HG03139 (cell line): ENCODE measurements around the gene DMD.

Source experiments
- ATAC-seq: cut with Tn5 transposase; IDR thresholded peaks from one replicate; pipeline ENCODE4 v1.9.1; 2021; ENCODE audit not compliant: unreplicated experiment

DMD gene

GRCh38 chrX:31547816-31548215, 1663.5 kb downstream of the DMD start:
- ATAC-seq = no peak

DNA sequence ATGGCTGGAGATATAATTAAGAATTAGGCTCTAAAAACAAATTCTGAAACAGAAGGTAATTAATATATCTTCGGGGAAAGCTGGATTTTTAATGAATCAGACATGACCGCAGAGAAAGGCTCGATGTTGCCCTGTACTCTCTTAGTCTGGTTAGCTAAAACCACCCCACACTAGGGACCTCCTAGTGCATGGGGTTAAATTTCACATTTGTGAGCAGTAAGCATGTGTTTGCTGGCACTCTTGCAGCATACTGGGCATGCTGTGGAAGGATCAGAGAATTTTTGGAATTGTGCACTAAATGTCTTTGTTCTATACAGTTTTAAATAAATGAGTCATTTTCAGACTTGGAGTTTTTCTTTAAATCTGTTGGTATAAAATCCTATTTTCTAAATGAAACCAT, 1663.9 kb downstream of the DMD start:
- no peak for ATAC-seq

- no peak for ATAC-seq
Measured at GRCh38 chrX:31546126-31546525, 1665.2 kb downstream of the DMD start.

DNA sequence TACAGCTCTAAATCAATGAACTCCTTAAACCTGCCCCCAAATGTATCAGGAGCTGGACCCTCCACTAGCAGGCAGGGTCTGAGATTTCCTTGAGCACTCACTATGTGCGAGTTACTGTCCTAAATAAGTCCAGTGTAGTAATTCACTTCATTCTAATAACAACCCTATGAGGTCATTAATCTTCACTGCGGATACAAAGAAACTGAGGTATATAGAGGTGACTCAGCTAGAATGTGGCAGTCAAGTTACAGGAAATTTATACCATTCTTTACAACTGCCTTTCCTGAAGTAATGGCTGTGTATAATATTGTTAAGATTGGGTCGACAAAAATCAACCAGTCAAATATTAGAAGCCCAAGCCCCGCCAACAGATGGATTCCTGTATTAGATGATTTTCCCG, 1665.6 kb downstream of the DMD start:
- no peak for ATAC-seq

DNA sequence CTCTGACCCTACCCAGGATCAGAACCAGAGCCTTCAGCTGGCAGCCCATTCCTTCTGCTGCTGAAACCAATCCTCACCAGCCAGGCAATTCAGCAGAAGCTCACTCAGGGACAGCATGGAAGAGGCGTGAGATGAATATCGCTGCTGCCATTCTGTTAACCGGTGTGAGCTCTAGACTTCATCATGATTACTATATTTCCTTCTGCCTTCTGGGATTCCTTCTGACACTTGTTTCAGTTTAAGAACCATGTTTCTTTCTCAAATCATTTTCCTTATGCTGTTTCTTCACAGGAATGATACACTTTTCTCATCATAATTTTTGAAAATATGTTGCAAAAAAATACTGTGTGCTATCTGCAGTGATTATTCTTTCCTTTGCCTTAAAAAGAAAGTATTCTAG, 1666.2 kb downstream of the DMD start:
- no peak for ATAC-seq

DNA sequence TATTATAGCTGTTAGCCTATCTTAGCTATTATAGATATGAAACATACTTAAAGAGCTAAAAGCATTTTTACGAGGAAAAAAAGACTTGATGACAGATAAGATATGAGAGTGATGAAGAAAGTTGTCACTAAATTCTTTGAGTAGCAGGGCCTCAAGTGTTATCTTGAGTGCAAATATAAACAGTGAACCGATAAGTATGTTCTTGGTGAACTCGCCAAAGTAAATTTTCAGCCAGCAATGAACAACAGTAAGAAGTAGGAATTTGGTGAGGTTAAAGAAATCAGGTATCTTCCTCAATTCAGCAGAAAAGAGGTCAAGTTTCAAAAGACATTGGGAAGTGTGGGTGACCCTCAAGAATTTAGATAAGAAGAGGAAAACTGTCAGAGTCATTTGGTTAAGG, 1667.7 kb downstream of the DMD start:
- no peak for ATAC-seq

DNA sequence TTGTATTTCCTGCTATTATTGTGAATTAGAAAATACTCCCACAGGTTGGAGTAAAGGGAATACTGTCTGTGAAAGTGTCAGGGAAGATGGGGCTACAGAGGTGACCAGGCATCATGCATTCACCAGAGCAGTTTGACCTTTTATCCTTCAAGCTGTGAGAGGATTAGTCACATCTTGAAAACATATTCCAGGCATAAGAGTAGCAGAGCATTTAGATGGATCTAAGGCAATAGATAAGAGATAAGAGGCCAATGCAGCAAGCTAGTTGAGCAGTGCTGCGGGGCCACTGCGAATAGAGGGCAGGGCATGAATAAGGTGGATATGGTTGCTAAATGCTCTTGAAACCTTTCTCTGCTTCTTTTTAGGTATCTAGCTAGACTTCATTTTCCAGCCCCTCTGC, 1668.8 kb downstream of the DMD start:
- ATAC-seq = no peak

GRCh38 chrX:31540313-31540712, 1671.0 kb downstream of the DMD start:
- ATAC-seq = no peak

GRCh38 chrX:31527455-31528126, 1683.8 kb downstream of the DMD start:
- ATAC-seq = no peak

DNA sequence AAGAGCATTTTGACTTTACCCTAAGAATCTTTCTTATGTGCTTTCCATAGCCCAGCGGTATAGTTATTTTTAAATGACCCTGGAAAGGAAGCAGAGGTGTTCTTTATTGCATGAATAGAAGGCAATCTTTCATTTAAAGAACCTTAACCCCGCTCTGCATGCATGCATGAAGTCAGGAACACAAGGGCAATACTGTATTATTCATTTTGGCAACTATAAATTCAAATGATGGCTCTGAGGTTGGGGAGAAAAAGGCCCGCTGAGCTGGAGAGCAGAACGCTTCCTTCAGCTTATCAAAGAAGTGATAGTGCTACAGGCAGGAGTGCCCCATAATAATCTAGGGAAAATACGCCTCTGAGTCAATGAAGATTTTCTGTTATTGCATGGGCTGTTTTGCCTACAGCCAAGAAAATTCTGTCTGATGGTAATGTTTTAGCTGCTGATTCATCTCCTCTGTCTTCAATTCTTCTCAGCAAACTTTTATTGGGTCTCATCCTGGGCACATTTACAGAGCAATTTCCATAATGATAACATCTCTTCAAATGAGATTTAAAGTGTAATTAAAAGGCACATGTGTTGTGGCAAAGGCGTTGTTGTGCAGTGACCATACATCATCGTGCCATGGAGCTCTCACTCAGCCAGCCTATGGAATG, 1687.3 kb downstream of the DMD start:
- no peak for ATAC-seq

- ATAC-seq = no peak
Measured at GRCh38 chrX:31522760-31523159, 1688.6 kb downstream of the DMD start.

- no peak for ATAC-seq
Measured at GRCh38 chrX:31521941-31522340, 1689.4 kb downstream of the DMD start.

DNA sequence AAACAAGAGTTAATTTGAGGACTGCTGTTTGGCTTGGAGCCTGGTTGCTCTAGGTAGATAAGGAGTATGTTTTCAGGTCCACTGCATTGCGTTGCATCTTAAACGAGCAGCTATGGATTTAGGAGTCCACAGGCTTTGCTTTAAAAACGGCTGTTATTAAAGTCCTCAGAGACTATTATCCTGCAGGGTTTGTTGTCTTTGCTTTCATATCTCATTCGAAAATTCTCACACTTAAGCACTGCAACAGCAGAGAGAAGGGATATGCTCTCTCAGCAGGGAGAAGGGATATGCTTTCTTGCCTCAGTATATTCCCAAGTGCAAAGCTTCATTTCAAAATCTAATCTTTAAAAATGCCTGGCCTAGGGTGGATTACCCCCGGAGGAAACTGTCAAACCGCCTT, 1694.8 kb downstream of the DMD start:
- ATAC-seq = no peak

- ATAC-seq = no peak
Measured at GRCh38 chrX:31508338-31508737, 1703.0 kb downstream of the DMD start.

GRCh38 chrX:31506928-31507327, 1704.4 kb downstream of the DMD start:
- no peak for ATAC-seq

- ATAC-seq = no peak
Measured at GRCh38 chrX:31506360-31506759, 1705.0 kb downstream of the DMD start.

DNA sequence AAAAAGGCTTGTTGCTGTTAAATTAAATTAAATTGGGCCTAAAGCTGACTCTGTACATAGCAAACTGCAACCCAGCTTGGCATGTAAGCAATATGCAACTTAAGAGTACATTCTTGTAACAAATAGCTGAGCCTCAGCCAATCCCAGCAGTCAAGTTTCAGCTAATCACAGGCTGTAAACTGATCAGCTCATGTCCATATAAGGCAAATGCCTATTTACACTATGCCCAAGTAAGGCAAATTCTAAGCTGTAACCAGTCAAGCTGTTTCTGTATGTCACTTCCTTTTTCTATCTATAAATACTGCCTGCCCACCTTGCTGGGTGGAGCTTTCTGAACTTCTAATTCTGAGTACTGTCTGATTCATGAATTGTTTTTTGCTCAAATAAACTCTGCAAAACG, 1710.4 kb downstream of the DMD start:
- ATAC-seq = no peak

DNA sequence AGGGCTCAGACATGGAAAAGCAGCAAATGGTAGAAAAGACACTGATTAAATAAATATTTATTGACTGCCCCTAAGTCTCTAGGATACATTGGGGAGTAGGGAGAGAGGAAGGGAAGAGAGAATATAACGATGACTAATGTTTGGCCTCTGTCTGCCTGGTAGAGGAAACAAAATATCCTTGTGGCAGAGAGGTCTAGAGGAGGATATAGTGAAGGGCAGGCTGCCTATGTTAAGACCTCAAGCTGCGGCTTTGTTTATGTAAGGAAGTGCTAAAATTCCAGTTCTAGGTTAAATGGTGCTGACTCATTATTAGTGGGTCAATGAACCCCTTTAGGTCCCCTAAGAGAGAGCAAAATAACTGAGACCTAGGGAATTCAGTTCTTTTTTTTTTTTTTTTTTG, 1712.2 kb downstream of the DMD start:
- ATAC-seq = no peak

DNA sequence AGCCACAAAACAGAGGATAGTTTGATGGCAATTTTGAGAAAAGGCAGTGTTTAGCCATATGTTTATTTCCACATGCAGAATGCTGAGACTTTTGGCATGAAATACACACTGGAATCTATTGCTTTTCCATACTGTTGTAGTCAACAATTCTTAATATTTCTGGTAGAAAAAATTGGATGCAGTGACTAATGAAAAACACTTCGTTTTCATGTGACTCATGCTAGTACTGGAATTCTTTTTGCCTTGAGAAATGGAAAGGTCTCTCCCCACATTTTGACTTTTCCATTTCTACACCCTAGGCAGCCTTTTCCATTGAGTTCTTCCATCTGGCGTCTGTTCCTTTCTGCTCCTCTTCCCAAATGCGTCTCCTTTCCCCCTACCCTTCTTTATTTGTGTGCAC, 1714.3 kb downstream of the DMD start:
- no peak for ATAC-seq

DNA sequence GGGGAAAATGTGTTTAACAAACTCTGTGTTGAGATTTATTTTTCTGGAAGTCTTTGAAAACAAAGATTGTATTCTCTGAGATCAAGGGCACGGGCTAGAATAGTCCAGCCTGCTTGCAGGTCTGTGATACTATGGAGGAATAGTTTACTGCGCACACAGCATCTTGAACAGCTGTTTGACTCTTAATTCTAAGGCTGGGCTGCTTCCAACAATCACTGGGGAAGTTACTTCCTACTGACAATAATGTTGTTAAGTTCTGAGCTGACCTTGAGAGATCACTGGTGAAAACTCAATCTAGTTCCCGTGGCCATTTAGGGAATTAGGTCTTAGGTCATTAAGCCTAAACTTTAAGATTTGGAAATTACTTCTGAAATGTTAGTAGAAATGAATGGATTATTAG, 1723.4 kb downstream of the DMD start:
- no peak for ATAC-seq

DNA sequence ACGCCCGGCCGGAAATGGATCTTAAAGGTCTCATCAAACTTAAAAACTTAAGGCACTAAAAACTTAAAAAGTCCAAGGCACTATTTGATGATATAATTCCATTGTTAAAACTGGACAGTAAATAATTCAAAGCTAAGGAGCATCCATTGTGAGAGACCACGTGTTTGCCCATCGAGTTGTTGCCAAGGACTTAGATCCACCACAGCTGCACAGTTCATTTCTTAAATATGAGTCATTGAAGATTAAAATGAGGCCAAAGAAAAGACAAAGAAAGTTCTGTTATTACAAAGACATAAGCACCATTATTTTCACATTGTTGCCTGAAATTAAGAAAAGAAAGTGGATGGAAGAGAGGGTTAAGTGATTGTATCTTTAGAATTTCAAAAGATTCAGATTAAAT, 1728.0 kb downstream of the DMD start:
- ATAC-seq = no peak

DNA sequence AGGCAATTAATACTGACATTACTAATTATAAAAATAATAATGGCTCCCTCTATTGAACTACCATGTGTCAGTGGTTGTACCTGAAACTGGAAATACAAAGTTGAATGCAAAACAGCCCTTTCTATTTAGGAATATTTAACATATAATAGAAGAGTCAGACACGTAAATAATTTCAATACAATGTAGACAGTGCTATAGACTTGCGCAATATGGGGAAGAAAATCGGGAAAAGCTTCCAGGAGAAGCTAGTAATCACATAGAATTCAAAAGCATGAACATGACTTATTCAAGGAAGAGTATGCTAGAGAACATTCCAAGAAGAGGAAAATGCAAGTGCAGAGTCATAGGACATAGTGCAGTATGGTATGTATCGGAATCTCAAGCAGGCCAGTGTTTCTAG, 1730.7 kb downstream of the DMD start:
- no peak for ATAC-seq

DNA sequence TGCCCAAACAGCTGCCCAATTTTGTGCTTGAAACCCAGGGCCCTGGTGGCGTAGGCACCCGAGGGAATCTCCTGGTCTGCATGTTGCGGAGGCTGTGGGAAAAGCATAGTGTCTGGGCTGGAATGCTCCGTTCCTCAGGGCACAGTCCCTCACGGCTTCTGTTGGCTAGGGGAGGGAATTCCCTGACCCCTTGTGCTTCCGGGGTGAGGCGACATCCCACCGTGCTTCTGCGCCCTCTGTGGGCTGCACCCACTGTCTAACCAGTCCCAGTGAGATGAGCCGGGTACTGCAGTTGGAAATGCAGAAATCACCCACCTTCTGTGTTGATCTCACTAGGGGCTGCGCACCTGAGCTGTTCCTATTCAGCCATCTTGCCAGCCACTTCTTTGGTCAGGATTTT, 1740.1 kb downstream of the DMD start:
- ATAC-seq = no peak
